ENCODE results near the gene MIPOL1. TPM values are rescaled to one million over a fixed set of nuclear protein-coding genes. Genes with fewer than 3 reads are reported as not detected.
"Not testable (repeated sequence)": the region's sequence is repeated elsewhere in the genome, so short reads cannot be mapped to it uniquely, and the experiment has no call there.

Gene MIPOL1
- total RNA-seq, 1 experiment from 2014 or later: 8.1 TPM

- DNase-seq (ENCODE audit: low read depth): not testable (repeated sequence)
These were observed 199.6 kb downstream of the MIPOL1 start for GRCh38 chr14:37397157-37397940.

- no peak for DNase-seq (ENCODE audit: low read depth)
These were observed 200.1 kb downstream of the MIPOL1 start for GRCh38 chr14:37397941-37398215.

- DNase-seq (ENCODE audit: low read depth): no peak
These were observed 201.8 kb downstream of the MIPOL1 start for GRCh38 chr14:37399517-37399916.

- no peak for DNase-seq (ENCODE audit: low read depth)
These were observed 203.4 kb downstream of the MIPOL1 start for GRCh38 chr14:37401093-37401492.

GRCh38 chr14:37403626-37404025 is 205.9 kb downstream of the MIPOL1 start:
- no peak for DNase-seq (ENCODE audit: low read depth)

- no peak for DNase-seq (ENCODE audit: low read depth)
These were observed 208.4 kb downstream of the MIPOL1 start for GRCh38 chr14:37406095-37406494.

- no peak for DNase-seq (ENCODE audit: low read depth)
These were observed 213.5 kb downstream of the MIPOL1 start for GRCh38 chr14:37411079-37411735.

GRCh38 chr14:37413050-37413449 is 215.3 kb downstream of the MIPOL1 start:
- DNase-seq (ENCODE audit: low read depth): no peak

GRCh38 chr14:37413504-37414003 is 215.8 kb downstream of the MIPOL1 start:
- DNase-seq (ENCODE audit: low read depth): no peak

GRCh38 chr14:37416264-37416663 is 218.5 kb downstream of the MIPOL1 start:
- DNase-seq (ENCODE audit: low read depth): no peak

GRCh38 chr14:37417151-37417550 is 219.4 kb downstream of the MIPOL1 start:
- DNase-seq (ENCODE audit: low read depth): no peak

GRCh38 chr14:37417833-37418232 is 220.1 kb downstream of the MIPOL1 start:
- no peak for DNase-seq (ENCODE audit: low read depth)

GRCh38 chr14:37420622-37421021 is 222.9 kb downstream of the MIPOL1 start:
- no peak for DNase-seq (ENCODE audit: low read depth)

GRCh38 chr14:37422319-37422718 is 224.6 kb downstream of the MIPOL1 start:
- no peak for DNase-seq (ENCODE audit: low read depth)

- no peak for DNase-seq (ENCODE audit: low read depth)
These were observed 225.0 kb downstream of the MIPOL1 start for GRCh38 chr14:37422748-37423147.

GRCh38 chr14:37428954-37429353 is 231.2 kb downstream of the MIPOL1 start:
- DNase-seq (ENCODE audit: low read depth): no peak

- no peak for DNase-seq (ENCODE audit: low read depth)
These were observed 231.9 kb downstream of the MIPOL1 start for GRCh38 chr14:37429618-37430017.

- DNase-seq (ENCODE audit: low read depth): no peak
These were observed 237.1 kb downstream of the MIPOL1 start for GRCh38 chr14:37434867-37435266.

GRCh38 chr14:37436519-37436918 is 238.8 kb downstream of the MIPOL1 start:
- DNase-seq (ENCODE audit: low read depth): no peak

GRCh38 chr14:37437490-37437889 is 239.8 kb downstream of the MIPOL1 start:
- DNase-seq (ENCODE audit: low read depth): no peak

GRCh38 chr14:37438444-37438843 is 240.7 kb downstream of the MIPOL1 start:
- no peak for DNase-seq (ENCODE audit: low read depth)

- no peak for DNase-seq (ENCODE audit: low read depth)
These were observed 245.7 kb downstream of the MIPOL1 start for GRCh38 chr14:37443461-37443860.

GRCh38 chr14:37447883-37448391 is 250.2 kb downstream of the MIPOL1 start:
- no peak for DNase-seq (ENCODE audit: low read depth)
